Endothelial cell (in vitro differentiated cells): Measurements from ENCODE around the gene LMF1. TPM values are rescaled to one million over a fixed set of nuclear protein-coding genes. Genes with fewer than 3 reads are reported as not detected.

Source experiments
- DNase-seq: peaks from one replicate; pipeline ENCODE4 v3.0.0; 2021; ENCODE audit warnings: low spot score
- H3K27ac Mint-ChIP-seq: one replicate; pipeline ENCODE4 v1.8.0; 2021; ENCODE audit warnings: mixed read lengths, inconsistent platforms; ENCODE audit not compliant: unreplicated experiment
- H3K27me3 Mint-ChIP-seq: one replicate; pipeline ENCODE4 v1.8.0; 2021; ENCODE audit warnings: mild to moderate bottlenecking, moderate library complexity, mixed read lengths, inconsistent platforms; ENCODE audit not compliant: unreplicated experiment
- H3K36me3 Mint-ChIP-seq: one replicate; pipeline ENCODE4 v1.8.0; 2021; ENCODE audit warnings: mild to moderate bottlenecking, low read depth, mixed read lengths, inconsistent platforms; ENCODE audit not compliant: unreplicated experiment
- H3K4me1 Mint-ChIP-seq: one replicate; pipeline ENCODE4 v1.8.0; 2021; ENCODE audit warnings: mild to moderate bottlenecking, mixed read lengths, inconsistent platforms; ENCODE audit not compliant: unreplicated experiment
- H3K4me3 Mint-ChIP-seq: one replicate; pipeline ENCODE4 v1.8.0; 2021; ENCODE audit warnings: mild to moderate bottlenecking, mixed read lengths, inconsistent platforms; ENCODE audit not compliant: unreplicated experiment
- H3K9me3 Mint-ChIP-seq: one replicate; pipeline ENCODE4 v1.8.0; 2021; ENCODE audit warnings: mixed read lengths, inconsistent platforms; ENCODE audit not compliant: unreplicated experiment
- CTCF ChIP-seq: fragments of 200-600 bp; sonication (generic); IDR thresholded peaks from one replicate; pipeline ENCODE4 v1.5.0; 2021; ENCODE audit warnings: antibody characterized with exemption; ENCODE audit not compliant: unreplicated experiment
- total RNA-seq: library from RNA; stranded (reverse); fragmentation: NEBNext Ultra II Directional; extraction: Animal tissue kit (Norgen Biotek cat#: 25700); gene quantifications from one replicate; pipeline ENCODE4 v1.2.1, GENCODE V29; 2021; ENCODE audit not compliant: unreplicated experiment

LMF1 gene
- total RNA-seq, 1 donor from 2014 or later = 21.7 TPM

GRCh38 chr16:814974-815373 is 155.8 kb downstream of the LMF1 start:
- Mint-ChIP-seq H3K4me1 (no peaks in the 10 kb centered on the region), H3K4me3 (no peak overlapping the region)
- DNase-seq = no peak

DNA sequence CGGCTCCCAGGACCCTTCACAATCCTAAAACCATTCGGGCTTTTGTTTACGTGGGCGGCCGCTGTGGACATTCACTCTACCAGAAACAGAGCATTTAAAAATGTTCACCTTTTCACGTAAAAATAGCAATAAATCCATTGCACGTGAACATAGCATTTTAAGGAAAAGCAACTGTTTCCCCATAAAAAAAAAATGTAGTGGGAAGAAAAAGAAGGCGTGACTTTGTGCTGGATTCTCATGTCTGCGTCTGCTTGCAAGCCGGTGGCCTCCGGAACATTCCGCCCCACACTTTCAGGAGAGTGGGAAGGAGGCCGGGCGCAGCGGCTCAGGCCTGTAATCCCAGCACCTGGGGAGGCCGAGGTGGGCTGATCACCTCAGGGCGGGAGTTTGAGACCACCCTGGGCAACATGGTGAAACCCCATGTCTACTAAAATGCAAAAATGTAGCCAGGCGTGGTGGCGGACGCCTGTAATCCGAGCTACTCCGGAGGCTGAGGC is 156.8 kb downstream of the LMF1 start:
- no peak for DNase-seq
- peak; percentile 19 for TF ChIP-seq CTCF
- H3K4me3 Mint-ChIP-seq = no peak overlapping the region

More at GRCh38 chr16:814974-815373, 155.8 kb downstream of the LMF1 start:
- no peaks in the 10 kb centered on the region for H3K9me3 Mint-ChIP-seq
- no peak for TF ChIP-seq CTCF
- H3K27me3 Mint-ChIP-seq = peaks cover 3% of the 10 kb centered on the region
- no peaks in the 10 kb centered on the region for H3K36me3 Mint-ChIP-seq
- no peak overlapping the region for H3K27ac Mint-ChIP-seq

DNA sequence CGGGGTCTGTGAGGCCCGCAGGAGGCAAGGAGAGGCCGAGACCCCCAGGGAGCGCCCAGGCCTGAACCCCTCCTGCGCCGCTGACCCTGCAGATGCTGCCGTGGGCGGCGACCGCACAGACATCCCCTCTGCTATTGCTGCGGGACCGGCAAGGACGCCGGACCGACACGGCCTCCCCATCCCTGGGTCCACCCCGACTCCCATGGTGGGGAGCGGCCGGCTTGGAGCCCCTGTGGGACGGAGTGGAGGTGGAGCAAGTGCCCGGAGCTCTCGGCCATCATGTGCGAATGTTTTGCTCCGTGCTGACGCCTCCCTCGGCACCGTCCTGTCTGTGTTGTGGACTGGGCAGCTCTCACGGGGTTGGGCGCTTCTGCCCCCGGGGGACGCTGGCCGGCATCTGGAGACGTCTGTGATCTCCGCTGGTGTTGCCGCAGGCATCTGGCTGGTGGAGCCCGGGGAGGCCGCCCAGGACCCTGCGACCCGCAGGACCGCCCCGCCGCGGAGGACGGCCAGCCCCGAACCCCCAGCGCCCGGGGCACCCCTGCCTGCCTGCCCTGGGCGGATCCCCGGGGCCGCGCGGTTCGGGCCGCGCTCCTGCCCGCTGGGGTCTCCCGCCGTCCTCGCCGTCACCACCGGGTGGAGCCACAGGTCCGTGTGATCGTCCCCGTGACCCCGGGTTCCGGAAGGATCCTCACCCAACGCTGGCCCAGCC is 157.4 kb downstream of the LMF1 start:
- Mint-ChIP-seq H3K27me3 (peaks cover 6% of the 10 kb centered on the region), H3K4me1 (peaks cover 6% of the 10 kb centered on the region), H3K9me3 (no peaks in the 10 kb centered on the region), H3K27ac (no peak overlapping the region), H3K4me3 (no peak overlapping the region), H3K36me3 (no peaks in the 10 kb centered on the region)
- peak; percentile 81 for DNase-seq
- peak; percentile 60 for TF ChIP-seq CTCF

More for the DNA sequence above, 156.8 kb downstream of the LMF1 start:
- H3K4me1 Mint-ChIP-seq = peaks cover 2% of the 10 kb centered on the region
- no peak overlapping the region for H3K27ac Mint-ChIP-seq
- H3K9me3 Mint-ChIP-seq = no peaks in the 10 kb centered on the region
- peaks cover 3% of the 10 kb centered on the region for H3K27me3 Mint-ChIP-seq
- H3K36me3 Mint-ChIP-seq = no peaks in the 10 kb centered on the region

DNA sequence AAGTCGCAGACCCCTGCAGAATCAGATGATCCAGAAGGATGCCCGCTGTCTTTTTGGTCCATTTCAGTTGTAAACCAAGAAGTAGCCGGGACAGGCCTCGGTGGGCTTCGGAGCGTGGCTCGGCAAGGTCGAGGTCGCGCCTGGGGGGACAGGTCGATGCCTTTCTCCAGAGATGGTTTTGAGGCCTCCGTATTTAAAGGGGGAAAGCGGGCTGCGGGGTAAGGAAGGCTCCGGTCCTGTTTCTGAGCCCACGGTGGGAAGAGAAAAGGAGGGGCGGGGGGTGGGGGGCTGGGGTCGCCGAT is 162.7 kb downstream of the LMF1 start:
- H3K9me3 Mint-ChIP-seq = no peaks in the 10 kb centered on the region
- H3K4me1 Mint-ChIP-seq = peaks cover 11% of the 10 kb centered on the region
- no peak for TF ChIP-seq CTCF
- H3K4me3 Mint-ChIP-seq = peak overlapping the region; percentile 96
- H3K36me3 Mint-ChIP-seq = no peaks in the 10 kb centered on the region
- H3K27me3 Mint-ChIP-seq = peaks cover 13% of the 10 kb centered on the region
- H3K27ac Mint-ChIP-seq = peak overlapping the region; percentile 85
- no peak for DNase-seq

- peak; percentile 94 for DNase-seq
- H3K27me3 Mint-ChIP-seq = peaks cover 10% of the 10 kb centered on the region
These were observed 163.3 kb downstream of the LMF1 start for GRCh38 chr16:807347-808084.

More at GRCh38 chr16:807347-808084, 163.3 kb downstream of the LMF1 start:
- H3K4me3 Mint-ChIP-seq = peak overlapping the region; percentile 96
- H3K36me3 Mint-ChIP-seq = no peaks in the 10 kb centered on the region
- peaks cover 11% of the 10 kb centered on the region for H3K4me1 Mint-ChIP-seq
- no peaks in the 10 kb centered on the region for H3K9me3 Mint-ChIP-seq
- TF ChIP-seq CTCF = no peak
- H3K27ac Mint-ChIP-seq = peak overlapping the region; percentile 85
